HEK293T (cell line): ENCODE data around the gene RTN1.

Experiments used
- BHLHE40 ChIP-seq: fragments of 450-650 bp; IDR thresholded peaks from 2 replicates; pipeline ENCODE4 v1.6.1; 2016; ENCODE audit warnings: mild to moderate bottlenecking, moderate library complexity, borderline replicate concordance
- CTBP1 ChIP-seq: fragments of 450-650 bp; IDR thresholded peaks from 2 replicates; pipeline ENCODE4 v1.6.1; 2016; ENCODE audit warnings: borderline replicate concordance
- ELF4 ChIP-seq: fragments of 450-650 bp; IDR thresholded peaks from 2 replicates; pipeline ENCODE4 v1.6.1; 2017; ENCODE audit warnings: antibody characterized with exemption
- FOXK2 ChIP-seq: fragments of 450-650 bp; IDR thresholded peaks from 2 replicates; pipeline ENCODE4 v1.6.1; 2016; ENCODE audit warnings: mild to moderate bottlenecking
- FOXM1 ChIP-seq: fragments of 450-650 bp; IDR thresholded peaks from 2 replicates; pipeline ENCODE4 v1.6.1; 2017; ENCODE audit warnings: mild to moderate bottlenecking, borderline replicate concordance
- HDGF ChIP-seq: fragments of 450-650 bp; IDR thresholded peaks from 2 replicates; pipeline ENCODE4 v1.6.1; 2017; ENCODE audit warnings: antibody characterized with exemption, borderline replicate concordance
- L3MBTL2 ChIP-seq: fragments of 450-650 bp; conservative IDR thresholded peaks from 2 replicates; pipeline ENCODE4 v1.6.1; 2016; ENCODE audit warnings: mild to moderate bottlenecking
- LEF1 ChIP-seq: fragments of 450-650 bp; IDR thresholded peaks from 2 replicates; pipeline ENCODE4 v1.6.1; 2017; ENCODE audit warnings: mild to moderate bottlenecking, borderline replicate concordance
- NFRKB ChIP-seq: fragments of 450-650 bp; IDR thresholded peaks from 2 replicates; pipeline ENCODE4 v1.6.1; 2016; ENCODE audit warnings: mild to moderate bottlenecking, moderate library complexity
- SP1 ChIP-seq: fragments of 450-650 bp; IDR thresholded peaks from 2 replicates; pipeline ENCODE4 v1.6.1; 2017
- SUZ12 ChIP-seq: fragments of 450-650 bp; IDR thresholded peaks from 2 replicates; pipeline ENCODE4 v1.6.1; 2016; ENCODE audit warnings: mild to moderate bottlenecking
- TARDBP ChIP-seq: fragments of 450-650 bp; IDR thresholded peaks from 2 replicates; pipeline ENCODE4 v1.6.1; 2016
- ZNF384 ChIP-seq: fragments of 450-650 bp; IDR thresholded peaks from 2 replicates; pipeline ENCODE4 v1.6.1; 2016
- TF ChIP-seq, protein P1 (sequence below): fragments of 450-650 bp; IDR thresholded peaks from 2 replicates; pipeline ENCODE4 v1.6.1; 2016

- TF ChIP-seq NFRKB (no peak), BHLHE40 (no peak), FOXM1 (no peak), ZNF384 (no peak), ELF4 (no peak), CTBP1 (no peak), TARDBP (no peak), FOXK2 (no peak), SUZ12 (no peak), SP1 (no peak), HDGF (no peak), LEF1 (no peak), L3MBTL2 (no peak; the same call in 1 of the 2 replicates)
- TF ChIP-seq, protein P1, sequence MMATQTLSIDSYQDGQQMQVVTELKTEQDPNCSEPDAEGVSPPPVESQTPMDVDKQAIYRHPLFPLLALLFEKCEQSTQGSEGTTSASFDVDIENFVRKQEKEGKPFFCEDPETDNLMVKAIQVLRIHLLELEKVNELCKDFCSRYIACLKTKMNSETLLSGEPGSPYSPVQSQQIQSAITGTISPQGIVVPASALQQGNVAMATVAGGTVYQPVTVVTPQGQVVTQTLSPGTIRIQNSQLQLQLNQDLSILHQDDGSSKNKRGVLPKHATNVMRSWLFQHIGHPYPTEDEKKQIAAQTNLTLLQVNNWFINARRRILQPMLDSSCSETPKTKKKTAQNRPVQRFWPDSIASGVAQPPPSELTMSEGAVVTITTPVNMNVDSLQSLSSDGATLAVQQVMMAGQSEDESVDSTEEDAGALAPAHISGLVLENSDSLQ: no peak
Measured at GRCh38 chr14:59871166-59871495, 555 bp upstream of the RTN1 start.
